ENCODE measurements around the gene ATP6V0A1.
"Not testable (repeated sequence)": the region's sequence is repeated elsewhere in the genome, so short reads cannot be mapped to it uniquely, and the experiment has no call there.

ATP6V0A1 gene

GRCh38 chr17:42520540-42520951 lies 61.9 kb downstream of the ATP6V0A1 start:
- DNase-seq, result no peak

GRCh38 chr17:42521036-42521435 lies 62.4 kb downstream of the ATP6V0A1 start:
- DNase-seq, result no peak

GRCh38 chr17:42521666-42522262 lies 63.1 kb downstream of the ATP6V0A1 start:
- DNase-seq, result no peak

- DNase-seq, result no peak
Observed at GRCh38 chr17:42522263-42522790, 63.6 kb downstream of the ATP6V0A1 start.

- DNase-seq, result no peak
Observed at GRCh38 chr17:42522798-42523278, 64.2 kb downstream of the ATP6V0A1 start.

GRCh38 chr17:42525221-42525620 lies 66.5 kb downstream of the ATP6V0A1 start:
- no peak for DNase-seq

GRCh38 chr17:42526031-42526444 lies 67.4 kb downstream of the ATP6V0A1 start:
- DNase-seq, result no peak

GRCh38 chr17:42527932-42528331 lies 69.3 kb downstream of the ATP6V0A1 start:
- DNase-seq, result no peak

GRCh38 chr17:42529061-42529460 lies 70.4 kb downstream of the ATP6V0A1 start:
- DNase-seq, result no peak

- DNase-seq, result peak in 1 of 2 experiments; percentile 24
Observed at GRCh38 chr17:42530952-42531454, 72.3 kb downstream of the ATP6V0A1 start.

- DNase-seq, result peak; percentile 55 to 71
Observed at GRCh38 chr17:42531455-42532354, 73.0 kb downstream of the ATP6V0A1 start.

- DNase-seq, result no peak
Observed at GRCh38 chr17:42535155-42536047, 76.7 kb downstream of the ATP6V0A1 start.

GRCh38 chr17:42536048-42536371 lies 77.3 kb downstream of the ATP6V0A1 start, which contains the start of gene NAGLU:
TSS of gene NAGLU (plus strand) at chr17:42536241. CDS start at chr17:42536273, 32 bp downstream.
- DNase-seq, result peak; percentile 93 to 96

- DNase-seq, result peak; percentile 95 to 96
Observed at GRCh38 chr17:42536372-42537155, 77.9 kb downstream of the ATP6V0A1 start.

- no peak for DNase-seq
Observed at GRCh38 chr17:42537156-42537805, 78.6 kb downstream of the ATP6V0A1 start.

GRCh38 chr17:42537826-42538451 lies 79.3 kb downstream of the ATP6V0A1 start:
- no peak for DNase-seq

- no peak for DNase-seq
Observed at GRCh38 chr17:42538482-42538881, 79.8 kb downstream of the ATP6V0A1 start.

- DNase-seq, result not testable (repeated sequence)
Observed at GRCh38 chr17:42540558-42540957, 81.9 kb downstream of the ATP6V0A1 start.

GRCh38 chr17:42541041-42541833 lies 82.6 kb downstream of the ATP6V0A1 start:
- no peak for DNase-seq
